ENCODE results near the gene POC5. TPM values are rescaled to one million over a fixed set of nuclear protein-coding genes. Genes with fewer than 3 reads are reported as not detected.

Gene POC5
- total RNA-seq, 1 experiment from 2014 or later, result 14.8 TPM

DNA sequence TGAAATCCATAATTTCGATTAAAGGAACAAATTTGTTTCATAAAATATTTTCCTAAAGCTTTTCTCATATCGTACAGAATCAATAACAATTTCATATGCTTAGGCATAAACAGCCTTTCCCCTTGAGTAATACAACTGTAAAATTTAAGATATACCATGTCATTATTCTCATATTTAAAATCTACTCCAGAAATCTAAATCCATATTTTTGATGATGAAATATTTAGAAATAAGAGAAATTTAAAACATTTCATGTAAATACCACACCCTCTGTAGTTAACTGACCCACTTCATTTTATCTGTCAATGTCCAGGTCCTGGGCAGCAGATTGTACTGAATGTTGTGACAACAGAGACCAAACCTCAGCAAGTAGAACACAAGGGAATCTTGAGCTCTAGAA lies 5.1 kb downstream of the POC5 start:
- Histone ChIP-seq H4K20me1 (ENCODE audit: insufficient read depth) (no peaks in the 10 kb centered on the region), H3K79me2 (ENCODE audit: insufficient read depth, low read length) (peaks cover 83% of the 10 kb centered on the region), H3K9me3 (ENCODE audit: control insufficient read depth in 1 of 2, insufficient read depth in 1 of 2, low read depth in 1 of 2, low read length in 2 of 2) (no peaks in the 10 kb centered on the region), H3K4me1 (ENCODE audit: control insufficient read depth in 1 of 2, insufficient read depth in 2 of 2, low read length in 2 of 2) (peaks cover 7 to 16% of the 10 kb centered on the region in 2 experiments), H3K9me2 (ENCODE audit: insufficient read depth) (no peaks in the 10 kb centered on the region), H3K36me3 (ENCODE audit: control insufficient read depth in 1 of 2, insufficient read depth in 2 of 2, low read length in 2 of 2) (peaks cover 0 to 11% of the 10 kb centered on the region in 2 experiments; a peak in 3 of 4 replicates), H3K27ac (ENCODE audit: low read depth, low read length) (no peak overlapping the region), H3K4me2 (ENCODE audit: low read length) (no peak overlapping the region), H3K27me3 (ENCODE audit: insufficient read depth, low read length) (no peaks in the 10 kb centered on the region), H2AFZ (ENCODE audit: low read depth, low read length, poor library complexity, severe bottlenecking) (no peak overlapping the region), H3K9ac (ENCODE audit: low read length) (no peak overlapping the region), H3K4me3 (replicated peaks in 1 of 2; ENCODE audit: low read depth in 1 of 2, low read length in 2 of 2) (no peak overlapping the region)
- BruUV-seq (replicated peaks), result no TSS peak
- ATAC-seq (no peak), DNase-seq (ENCODE audit: low read depth, low spot score) (no peak)
- intact Hi-C loops (cut with micrococcal nuclease), result no loop called here
- no peak for TF ChIP-seq ZBTB33 (IDR thresholded peaks at IDR 0.05; ENCODE audit: extremely low read depth, insufficient replicate concordance, low read length)
- no peak for TF ChIP-seq SRF (IDR thresholded peaks at IDR 0.05; ENCODE audit: low read depth)
- TF ChIP-seq ELF1 (IDR thresholded peaks at IDR 0.05; ENCODE audit: borderline replicate concordance, low read depth), result no peak
- no peak for TF ChIP-seq JUND (IDR thresholded peaks at IDR 0.05)
- no peak for TF ChIP-seq RAD21 (IDR thresholded peaks at IDR 0.05; ENCODE audit: low read depth)
- no peak for TF ChIP-seq ZNF274 (IDR thresholded peaks at IDR 0.05; ENCODE audit: low read depth, low read length)
- TF ChIP-seq SP1 (IDR thresholded peaks at IDR 0.05; ENCODE audit: low read depth), result no peak
- no peak for TF ChIP-seq POLR2AphosphoS5 (IDR thresholded peaks at IDR 0.05; ENCODE audit: low read depth, low read length)
- TF ChIP-seq EGR1 (IDR thresholded peaks at IDR 0.05; ENCODE audit: low read depth), result no peak
- no peak for TF ChIP-seq EZH2phosphoT487 (IDR thresholded peaks at IDR 0.05; ENCODE audit: borderline replicate concordance)
- TF ChIP-seq EZH2 (IDR thresholded peaks at IDR 0.05), result no peak
- TF ChIP-seq SIN3A (IDR thresholded peaks at IDR 0.05; ENCODE audit: low read depth), result no peak
- TF ChIP-seq, protein P1, sequence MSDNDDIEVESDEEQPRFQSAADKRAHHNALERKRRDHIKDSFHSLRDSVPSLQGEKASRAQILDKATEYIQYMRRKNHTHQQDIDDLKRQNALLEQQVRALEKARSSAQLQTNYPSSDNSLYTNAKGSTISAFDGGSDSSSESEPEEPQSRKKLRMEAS (IDR thresholded peaks at IDR 0.05), result no peak
- no peak for TF ChIP-seq POLR2A (IDR thresholded peaks at IDR 0.05; ENCODE audit: borderline replicate concordance, extremely low read depth, insufficient read depth, insufficient read length)
- CTCF ChIA-PET, result no interaction called here
- POLR2A ChIA-PET, result no interaction called here
- RAD21 ChIA-PET (ENCODE audit: low non-redundant PET in 1 of 2, low total read pairs in 2 of 2, uncharacterized antibody in 2 of 2, unreplicated experiment in 2 of 2), result no interaction called here
